ENCODE results near the gene MYO7B.

Gene MYO7B

DNA sequence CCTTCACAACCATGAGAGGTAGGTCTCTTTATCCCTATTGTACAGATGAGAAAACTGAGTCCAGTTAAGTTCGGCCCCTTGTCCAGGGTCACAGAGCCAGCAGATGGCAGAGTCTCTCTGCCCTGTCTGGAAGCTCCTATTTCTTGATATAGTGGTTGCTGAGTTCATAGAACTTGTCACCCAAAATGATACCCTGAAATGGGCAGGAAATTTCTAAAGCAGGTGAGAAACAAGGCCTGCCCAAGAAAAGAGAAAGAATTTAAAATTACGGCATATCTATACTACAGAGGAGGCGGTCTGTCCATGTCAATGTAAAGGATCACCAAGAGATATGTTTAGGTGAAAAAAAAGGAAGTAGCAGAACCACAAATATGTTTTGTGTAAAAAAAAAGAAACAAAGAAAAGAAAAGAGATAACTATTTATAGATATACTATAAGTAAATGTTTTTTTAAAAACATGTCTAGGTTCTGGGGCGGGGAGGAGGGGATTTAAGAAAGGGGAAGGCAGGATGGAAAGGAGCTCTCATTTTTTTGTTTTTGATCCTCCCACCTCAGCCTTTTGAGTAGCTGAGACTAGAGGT lies 39.8 kb downstream of the MYO7B start:
- no peak for DNase-seq

DNA sequence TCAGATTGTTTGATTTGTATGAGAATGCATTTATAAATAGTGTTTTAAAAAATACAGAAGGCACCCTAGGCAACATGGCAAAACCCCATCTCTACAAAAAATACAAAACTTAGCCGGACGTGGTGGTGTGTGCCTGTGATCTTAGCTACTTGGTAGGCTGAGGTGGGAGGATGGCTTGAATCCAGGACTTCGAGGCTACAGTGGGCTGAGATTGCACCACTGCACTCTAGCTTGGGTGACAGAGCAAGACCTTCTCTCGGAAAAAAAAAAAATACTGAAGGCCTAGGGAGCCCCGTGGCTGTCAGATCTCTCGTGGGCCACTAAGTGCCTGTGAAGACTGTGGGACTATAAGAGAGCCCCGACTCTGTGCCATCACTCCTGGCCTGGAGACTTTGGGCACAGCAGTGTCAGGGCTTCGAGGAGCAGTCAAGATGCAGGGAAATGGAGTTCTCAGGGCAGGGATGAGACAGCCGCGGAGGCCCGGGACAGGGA lies 40.5 kb downstream of the MYO7B start:
- no peak for DNase-seq

DNA sequence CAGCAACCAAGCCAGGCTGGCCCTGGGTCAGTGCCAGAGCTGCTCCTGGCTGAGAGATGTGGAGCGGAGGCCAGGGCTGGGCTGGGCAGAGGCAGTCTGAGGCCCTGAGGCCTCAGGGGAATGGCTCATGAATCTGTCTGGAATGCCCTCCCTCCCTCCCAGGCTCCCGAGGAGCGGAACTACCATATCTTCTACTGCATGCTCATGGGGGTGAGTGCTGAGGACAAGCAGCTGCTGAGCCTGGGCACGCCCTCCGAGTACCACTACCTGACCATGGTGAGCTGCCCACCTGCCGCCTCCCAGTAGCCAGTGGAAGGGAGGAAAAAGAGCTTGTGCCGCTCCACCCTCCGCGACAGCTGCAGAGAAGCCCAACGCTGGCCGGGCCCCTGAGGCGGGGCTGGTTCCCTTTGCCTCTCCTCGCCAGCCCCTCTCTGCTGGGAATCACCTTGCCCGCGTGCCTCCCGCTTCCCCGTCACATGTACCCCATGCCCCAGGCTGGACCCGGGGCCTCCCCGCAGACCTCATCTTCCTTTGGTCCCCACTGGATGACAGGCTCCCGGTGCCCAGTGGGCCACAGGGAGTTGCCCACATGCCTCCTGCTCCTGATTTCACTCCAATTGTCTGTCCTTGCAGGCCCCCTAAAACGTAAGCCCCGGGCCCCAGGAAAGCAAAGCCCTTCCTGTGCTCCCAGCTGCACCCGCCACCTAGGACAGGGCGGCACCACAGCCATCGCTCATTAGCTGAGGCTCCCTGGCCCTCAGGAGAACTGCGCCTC lies 41.1 kb downstream of the MYO7B start:
- DNase-seq, result no peak

DNA sequence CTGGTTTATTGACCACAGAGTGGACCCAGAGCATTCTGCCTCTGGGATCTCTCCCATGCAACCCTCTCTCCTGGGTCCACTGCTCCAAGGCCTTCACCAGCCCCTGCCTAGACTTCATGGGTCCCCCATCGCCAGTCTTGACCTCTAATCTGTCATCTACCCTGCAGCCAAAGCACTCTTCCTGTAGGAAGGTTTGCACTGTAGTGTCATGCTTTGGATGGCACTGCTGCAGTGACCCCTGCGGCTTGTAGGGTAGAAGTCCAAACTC lies 41.7 kb downstream of the MYO7B start:
- no peak for DNase-seq

DNA sequence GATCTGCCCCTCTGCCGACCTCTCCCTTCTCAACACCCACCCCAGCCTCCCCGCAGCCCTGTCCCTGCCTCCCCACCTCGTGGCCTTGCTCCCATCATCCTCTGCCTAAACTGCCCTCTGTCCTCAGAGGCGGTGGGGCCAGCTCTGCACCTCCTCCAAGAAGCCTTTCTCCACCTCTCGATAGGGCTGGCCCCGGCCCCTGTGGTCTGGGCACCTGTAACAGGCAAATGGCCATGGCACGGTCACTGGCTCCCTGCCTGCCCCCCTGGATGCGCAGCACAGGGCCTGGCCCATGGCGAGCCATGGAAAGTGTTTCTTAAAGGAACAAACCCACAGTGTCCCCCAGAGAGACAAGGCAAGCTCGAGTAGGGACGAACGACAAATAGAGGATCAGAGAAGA lies 42.0 kb downstream of the MYO7B start:
- no peak for DNase-seq

DNA sequence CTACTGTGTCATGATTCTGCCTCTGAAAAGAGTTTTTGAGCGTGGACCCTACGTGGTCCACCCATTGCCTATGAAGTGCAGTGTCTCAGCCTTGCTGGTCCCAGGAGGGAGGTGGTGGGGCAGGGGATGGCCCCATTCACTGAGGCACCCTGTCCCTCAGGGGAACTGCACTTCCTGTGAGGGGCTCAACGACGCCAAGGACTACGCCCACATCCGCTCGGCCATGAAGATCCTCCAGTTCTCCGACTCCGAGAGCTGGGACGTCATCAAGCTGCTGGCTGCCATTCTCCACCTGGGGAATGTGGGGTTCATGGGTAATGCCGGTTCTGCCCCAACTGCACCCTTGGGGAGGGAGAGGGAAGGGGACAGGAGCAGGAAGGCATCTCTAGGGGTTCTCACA lies 42.5 kb downstream of the MYO7B start:
- DNase-seq, result no peak

DNA sequence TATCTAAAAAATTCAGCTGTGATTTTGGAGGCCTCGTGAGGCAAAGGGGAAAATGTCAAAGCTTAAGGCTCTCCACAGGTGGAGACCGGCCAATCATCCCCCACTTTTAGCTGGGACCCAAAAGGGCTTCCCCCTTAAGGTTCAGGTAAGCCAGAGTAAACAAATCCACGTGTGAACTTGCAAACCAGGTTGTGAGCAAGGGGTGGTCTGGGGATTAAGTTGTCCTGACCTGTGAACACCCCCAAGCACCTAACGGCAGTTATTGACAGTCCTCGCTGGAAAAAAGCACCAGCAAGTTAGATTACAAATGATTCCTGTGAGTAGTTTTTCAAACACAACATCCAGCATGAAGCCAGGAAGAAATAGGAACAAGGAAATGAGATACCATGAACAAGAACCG lies 42.9 kb downstream of the MYO7B start:
- DNase-seq, result no peak

DNA sequence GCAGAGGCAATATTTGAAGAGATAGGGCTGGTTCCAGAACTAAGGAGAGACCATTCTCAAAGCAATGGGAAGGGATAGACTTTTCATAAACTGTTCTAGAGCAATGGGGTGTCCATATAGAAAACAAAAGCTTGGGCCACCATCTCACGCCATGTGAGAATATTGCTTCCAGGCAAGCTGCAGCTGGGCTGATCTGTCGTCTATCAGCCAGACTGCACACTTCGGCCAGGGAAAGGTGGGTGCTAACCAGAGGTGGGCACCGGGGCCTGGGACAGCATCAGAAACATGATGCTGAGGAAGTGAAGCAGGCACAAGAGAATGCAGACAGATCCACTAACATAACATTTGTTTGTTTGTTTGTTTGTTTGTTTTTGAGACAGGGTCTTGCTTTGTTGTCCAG lies 43.7 kb downstream of the MYO7B start:
- no peak for DNase-seq

DNA sequence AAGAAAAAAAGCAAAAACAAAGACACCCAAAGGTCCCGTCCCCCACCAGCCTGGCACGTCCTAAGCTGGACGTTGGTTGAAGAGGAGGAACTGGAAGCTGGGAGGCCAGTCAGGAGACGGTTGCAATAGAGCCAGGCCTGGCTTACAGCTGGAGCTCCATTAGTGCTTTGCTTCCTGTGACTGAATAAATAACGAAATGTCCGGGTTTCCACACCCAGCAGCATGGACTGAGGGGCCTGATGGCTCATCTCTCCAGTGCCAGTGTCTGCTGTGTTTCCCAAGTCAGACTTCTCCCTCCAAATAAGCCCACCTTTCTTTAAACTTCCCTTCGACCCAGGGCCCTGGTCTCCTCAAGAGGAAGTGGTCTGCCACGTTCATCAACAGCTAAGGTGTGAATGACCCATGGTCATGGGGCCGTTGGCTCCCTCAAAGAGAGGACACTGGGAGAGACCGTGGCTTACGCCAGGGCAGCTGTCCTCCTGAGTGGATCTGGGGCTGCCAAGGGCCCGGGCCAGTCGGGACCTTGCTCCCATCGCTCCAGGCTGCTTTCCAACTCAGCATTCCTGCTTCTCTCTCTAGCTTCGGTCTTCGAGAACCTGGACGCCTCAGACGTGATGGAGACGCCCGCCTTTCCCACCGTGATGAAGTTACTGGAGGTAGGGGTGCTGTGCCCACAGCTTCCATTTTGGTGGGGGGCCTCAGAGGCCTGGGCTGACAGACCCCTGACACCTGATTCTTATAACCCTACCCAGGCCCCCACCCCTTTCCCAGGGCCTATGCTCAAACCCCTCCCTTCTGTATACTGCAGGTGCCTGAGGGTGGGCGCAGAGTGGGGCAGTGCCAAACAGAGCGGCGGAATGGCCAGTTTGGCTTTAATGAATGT lies 44.9 kb downstream of the MYO7B start:
- no peak for DNase-seq

DNA sequence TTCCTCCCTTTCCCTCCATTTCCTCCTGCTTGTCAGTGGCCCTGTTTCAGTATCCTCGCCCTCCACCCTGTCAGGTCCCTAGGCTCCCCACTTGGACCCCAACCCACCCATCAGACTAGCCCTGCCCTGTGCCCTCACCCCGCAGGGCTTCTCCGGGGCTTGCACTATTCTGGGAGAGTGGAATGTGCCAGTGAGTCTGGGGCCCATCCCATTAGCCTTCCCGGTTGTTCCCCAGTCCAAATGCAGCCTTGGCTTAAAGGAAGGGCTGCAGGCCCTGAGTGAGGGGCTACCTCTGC lies 45.5 kb downstream of the MYO7B start:
- no peak for DNase-seq

DNA sequence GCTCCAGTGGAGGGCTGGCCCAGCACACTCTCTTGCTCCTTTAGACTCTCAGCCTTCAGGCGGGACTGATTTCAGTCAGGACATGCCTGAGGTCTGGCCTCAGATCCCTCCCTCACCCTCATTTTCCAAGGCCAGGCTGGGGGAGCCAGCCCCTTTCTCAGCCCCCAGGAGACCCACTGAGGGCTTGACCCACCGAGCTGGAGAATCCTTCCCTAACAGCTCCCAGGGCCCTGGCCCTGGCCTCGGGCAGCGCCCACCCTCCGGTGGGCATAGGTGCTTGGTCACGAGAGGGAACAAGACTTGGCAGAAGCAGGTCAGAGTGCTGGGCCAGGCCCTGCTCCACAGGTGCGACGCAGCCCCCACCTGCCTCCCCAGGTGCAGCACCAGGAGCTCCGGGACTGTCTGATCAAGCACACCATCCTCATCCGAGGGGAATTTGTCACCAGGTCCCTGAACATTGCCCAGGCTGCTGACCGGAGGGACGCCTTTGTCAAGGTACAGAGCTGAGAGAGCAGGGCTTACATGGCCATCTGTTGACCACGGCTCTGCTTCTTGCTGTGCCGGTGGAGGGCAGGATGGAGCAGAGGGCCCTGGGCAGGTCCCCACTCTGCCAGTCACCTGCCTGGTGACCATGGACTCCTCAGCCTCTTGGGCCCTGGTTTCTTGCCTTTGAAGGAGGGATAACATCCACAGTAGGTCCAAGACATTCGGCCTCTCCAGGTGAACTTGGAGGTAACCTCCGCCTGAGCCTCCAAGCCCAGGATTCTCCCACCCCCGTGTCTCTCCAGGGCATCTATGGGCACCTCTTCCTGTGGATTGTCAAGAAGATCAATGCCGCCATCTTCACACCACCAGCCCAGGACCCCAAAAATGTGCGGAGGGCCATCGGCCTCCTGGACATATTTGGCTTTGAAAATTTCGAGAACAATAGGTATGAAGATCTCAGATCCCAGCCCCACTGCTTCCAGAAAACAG lies 46.3 kb downstream of the MYO7B start:
- no peak for DNase-seq

DNA sequence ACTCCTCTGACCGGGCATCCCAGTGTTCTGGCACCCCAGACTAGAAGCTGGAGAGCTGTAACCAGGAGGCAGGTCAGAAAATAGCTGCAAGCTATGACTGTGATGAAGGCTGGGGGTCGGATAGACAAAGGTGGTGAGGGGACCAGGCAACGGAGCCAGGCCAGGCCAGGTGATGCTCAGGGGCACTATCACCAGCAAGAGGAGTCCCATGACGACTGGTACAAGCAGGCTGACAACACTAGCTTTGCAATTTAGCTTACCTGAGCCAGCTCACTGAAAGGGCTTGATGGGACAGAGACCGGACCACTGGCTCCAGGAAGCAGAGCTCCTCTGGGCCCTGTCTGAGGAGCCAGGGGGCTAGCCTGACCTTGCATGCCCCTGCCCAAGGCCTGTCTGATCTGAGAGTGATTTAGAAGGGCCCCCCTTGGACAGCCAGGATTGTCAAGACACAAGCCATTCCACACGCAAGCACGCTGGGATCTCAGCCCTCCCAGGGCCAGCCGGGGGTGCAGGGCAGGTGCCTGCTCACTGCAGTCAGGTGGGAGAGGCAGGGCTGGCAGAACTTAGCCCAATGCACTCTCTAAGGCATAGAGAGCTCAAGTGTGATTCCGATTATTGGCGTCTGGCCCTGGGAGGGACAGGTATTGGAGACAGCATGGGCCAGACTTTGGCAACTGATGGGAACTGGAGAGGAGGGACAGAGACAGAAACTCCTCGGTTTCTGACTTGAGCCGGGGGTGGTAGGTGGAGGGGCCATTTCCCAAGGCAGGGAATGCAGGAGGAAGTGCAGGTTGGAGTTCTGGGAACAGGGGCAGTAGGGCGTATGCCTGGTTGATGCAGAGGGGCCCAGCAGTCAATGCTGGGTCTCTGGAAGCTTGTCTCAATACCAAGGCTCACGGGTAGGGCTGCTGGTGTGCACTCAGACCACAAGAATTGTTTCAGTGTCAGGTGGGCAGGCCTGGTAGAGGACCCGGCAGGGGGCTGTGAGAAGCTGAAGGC lies 47.7 kb downstream of the MYO7B start:
- no peak for DNase-seq

DNA sequence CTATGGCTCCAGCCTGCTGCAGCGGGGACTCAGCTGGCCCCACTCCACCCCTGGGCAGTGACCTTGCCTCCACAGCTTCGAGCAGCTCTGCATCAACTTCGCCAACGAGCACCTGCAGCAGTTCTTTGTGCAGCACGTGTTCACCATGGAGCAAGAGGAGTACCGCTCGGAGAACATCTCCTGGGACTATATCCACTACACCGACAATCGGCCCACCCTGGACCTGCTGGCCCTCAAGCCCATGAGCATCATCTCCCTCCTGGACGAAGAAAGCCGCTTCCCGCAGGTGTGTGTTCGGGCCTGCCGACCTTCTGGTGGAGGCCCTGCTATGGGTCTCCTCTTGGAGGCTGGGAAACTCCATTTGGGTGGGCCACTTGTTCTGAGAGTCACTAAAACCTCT lies 48.6 kb downstream of the MYO7B start:
- DNase-seq, result no peak

DNA sequence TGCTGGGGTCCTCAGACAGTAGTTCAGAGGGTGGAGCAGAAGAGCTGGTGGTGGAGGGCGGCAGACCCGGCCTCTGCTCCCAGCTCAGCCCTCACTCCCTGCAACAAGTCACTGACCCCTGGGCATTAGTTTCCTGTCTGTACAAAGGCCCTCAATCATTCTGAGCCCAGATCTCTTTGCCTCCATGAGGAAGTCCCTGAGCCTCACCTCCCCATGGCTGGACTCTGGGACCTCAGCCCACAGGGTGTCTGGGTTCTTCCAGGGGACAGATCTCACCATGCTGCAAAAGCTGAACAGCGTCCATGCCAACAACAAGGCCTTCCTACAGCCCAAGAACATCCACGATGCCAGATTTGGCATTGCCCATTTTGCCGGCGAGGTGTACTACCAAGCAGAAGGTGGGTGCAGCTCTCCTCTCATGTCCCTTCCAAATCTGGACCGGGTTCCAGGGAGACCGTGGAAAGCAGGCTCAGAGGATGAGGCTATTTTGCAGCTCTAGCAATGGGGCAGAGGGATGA lies 49.1 kb downstream of the MYO7B start:
- no peak for DNase-seq

DNA sequence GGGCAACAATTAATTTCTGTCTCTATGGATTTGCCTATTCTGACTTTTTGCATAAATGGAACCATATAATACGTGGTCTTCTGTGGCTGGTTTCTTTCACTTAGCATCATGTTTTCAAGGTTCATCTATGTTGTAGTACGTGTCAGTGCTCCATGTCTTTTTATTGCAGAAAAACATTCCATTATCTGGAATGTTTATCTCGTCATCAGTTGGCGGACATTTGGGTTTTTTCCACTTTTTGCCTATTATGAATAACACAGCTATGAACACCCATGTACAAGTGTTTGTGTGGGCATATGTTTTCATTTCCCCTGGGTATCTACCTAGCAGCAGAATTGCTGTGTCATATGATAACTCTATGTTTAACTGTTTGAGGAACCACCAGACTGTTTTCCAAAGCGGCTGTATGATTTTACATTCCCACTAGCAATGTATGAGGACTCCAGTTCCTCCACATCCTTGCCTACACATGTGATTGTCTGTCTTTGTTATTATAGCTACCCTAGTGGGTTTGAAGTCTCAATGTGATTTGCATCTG lies 49.9 kb downstream of the MYO7B start:
- no peak for DNase-seq

DNA sequence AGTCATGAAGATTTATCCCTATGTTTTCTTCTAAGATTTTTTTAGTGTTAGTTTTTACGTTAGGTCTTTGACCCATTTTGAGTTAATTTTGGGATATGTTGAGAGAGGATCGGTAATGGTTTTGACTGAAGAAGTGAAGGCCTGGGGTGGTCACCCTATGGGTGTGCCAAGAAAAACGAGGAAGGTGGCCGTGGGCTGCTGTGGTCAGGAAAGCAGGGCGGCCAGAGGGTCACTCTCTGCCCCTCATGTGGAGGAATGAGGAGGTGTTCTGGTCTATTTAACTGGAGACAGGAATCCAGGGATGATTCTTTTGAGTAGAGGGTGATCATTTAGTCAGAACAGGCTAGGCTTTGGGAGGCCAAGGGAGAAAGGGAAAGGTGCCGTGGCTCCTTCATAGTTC lies 50.7 kb downstream of the MYO7B start:
- DNase-seq, result no peak

DNA sequence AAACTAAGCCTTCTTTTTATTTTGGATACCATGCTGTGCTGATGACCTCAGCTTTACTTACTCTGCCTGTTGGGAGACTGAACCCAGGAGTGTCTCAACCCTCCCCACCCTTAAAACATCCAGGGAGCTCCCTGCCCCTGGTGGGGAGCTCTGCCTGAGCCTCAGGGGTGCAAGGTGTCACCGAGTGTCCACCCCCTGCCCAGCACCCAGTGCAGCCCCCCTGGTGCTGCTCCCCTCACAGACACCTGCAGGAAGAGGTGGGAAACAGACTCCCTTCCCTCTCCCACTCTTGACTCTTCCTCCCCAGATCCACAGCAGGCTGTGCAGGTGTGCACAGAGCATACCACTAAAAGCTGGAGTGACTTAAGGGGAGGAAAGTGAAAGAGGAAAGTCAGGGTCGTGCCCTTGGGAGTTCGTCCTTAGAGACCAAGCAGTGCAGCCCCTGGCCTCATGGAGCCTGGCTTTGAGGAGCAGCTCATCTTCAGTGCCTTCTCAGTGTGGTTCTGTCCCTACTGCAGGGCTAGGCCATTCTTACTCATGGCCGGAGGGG lies 51.3 kb downstream of the MYO7B start:
- DNase-seq, result no peak

DNA sequence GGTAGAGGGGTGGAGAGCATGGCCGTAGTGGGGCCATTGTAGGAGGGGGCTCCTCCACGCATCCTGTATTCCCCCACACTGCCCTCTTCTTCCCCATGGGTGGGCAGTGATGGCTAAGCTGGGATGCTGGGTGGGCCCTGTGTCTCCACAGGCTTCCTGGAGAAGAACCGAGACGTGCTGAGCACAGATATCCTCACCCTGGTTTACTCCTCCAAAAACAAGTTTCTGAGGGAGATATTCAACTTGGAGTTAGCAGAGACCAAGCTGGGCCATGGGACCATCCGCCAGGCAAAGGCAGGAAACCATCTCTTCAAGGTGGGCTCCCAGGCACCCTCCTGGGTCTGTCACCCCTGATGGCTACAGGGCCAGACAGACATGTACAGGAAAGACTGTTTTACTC lies 52.8 kb downstream of the MYO7B start:
- DNase-seq, result no peak

DNA sequence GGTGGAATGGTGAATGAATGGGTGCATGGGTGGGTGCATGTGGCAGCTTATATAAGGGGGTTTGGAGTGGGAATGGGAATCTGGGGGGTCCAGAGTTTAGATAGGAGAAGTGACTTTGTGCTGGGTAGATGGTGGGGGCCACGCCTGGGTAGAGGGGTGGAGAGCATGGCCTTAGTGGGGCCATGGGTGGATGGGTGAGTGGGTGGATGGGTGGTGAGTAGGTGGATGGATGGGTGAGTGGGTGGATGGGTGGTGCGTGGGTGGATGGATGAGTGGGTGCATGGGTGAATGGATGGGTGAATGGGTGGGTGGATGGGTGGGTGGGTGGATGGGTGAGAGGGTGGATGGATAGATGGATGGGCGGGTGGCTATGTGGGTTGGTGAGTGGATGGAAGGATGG lies 53.9 kb downstream of the MYO7B start:
- no peak for DNase-seq

DNA sequence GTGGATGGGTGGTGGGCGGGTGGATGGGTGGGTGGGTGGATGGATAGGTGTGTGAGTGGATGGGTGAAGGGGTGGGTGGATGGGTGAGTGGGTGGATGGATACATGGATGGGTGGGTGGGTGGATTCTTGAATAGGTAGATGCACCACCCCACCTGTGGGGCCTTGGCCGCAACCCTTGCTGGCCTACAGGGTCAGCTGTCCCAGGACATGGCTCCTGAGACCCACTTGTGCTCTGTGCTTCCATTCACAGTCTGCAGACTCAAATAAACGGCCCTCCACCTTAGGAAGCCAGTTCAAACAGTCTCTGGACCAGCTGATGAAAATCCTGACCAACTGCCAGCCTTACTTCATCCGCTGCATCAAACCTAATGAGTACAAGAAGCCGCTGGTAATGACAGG lies 54.4 kb downstream of the MYO7B start:
- DNase-seq, result no peak
